Testis (tissue), 3 donors: ENCODE measurements around the gene RHOF. TPM values are rescaled to one million over a fixed set of nuclear protein-coding genes. Genes with fewer than 3 reads are reported as not detected.

Experiments used
- DNase-seq: peaks from one replicate; pipeline ENCODE4 v3.0.0-alpha.2; 2019
- H3K27ac ChIP-seq, 2 donors: fragments of 200-600 bp; sonication (generic); one replicate each; pipeline ENCODE4 v1.5.1; 2019
- H3K27me3 ChIP-seq: fragments of 200-600 bp; sonication (generic); one replicate; pipeline ENCODE4 v1.5.1; 2019
- H3K36me3 ChIP-seq: fragments of 200-600 bp; sonication (generic); one replicate; pipeline ENCODE4 v1.5.1; 2017; ENCODE audit warnings: low read depth; ENCODE audit errors: missing control alignments
- H3K4me1 ChIP-seq: fragments of 200-600 bp; sonication (generic); one replicate; pipeline ENCODE4 v1.5.1; 2019
- H3K4me3 ChIP-seq, 2 donors: fragments of 200-600 bp; sonication (generic); one replicate each; pipeline ENCODE4 v1.5.1; 2017 to 2019
- H3K9me3 ChIP-seq: fragments of 200-600 bp; sonication (generic); one replicate; pipeline ENCODE4 v1.5.1; 2017
- CTCF ChIP-seq, 3 experiments: fragments of 450-650 bp in 2 of 3; fragments of 200-600 bp in 1 of 3; sonication (generic) in 1 of 3; IDR thresholded peaks; one replicate each; pipeline ENCODE4 v1.5.1; 2016 to 2019; ENCODE audit warnings: antibody characterized with exemption in 3 of 3, mild to moderate bottlenecking in 2 of 3, moderate library complexity in 1 of 3
- POLR2A ChIP-seq: fragments of 450-650 bp; IDR thresholded peaks from one replicate; pipeline ENCODE4 v1.6.1; 2017; ENCODE audit warnings: antibody characterized with exemption, mild to moderate bottlenecking, moderate library complexity
- WGBS, 2 donors: methylation state at CpG; one replicate each; pipeline ENCODE4 v1.1.5; 2018; 5-methylcytosine and 5-hydroxymethylcytosine counted together
- intact Hi-C: fragments of 100-400 bp; cut with DNase I; formaldehyde crosslinking; loops from one replicate; pipeline ENCODE4 v1.15.1; 2023; ENCODE audit warnings: low total_unique reads
- polyA plus RNA-seq: library from polyadenylated mRNA; stranded (reverse); fragments of 350-450 nt; fragmentation: Illumina TruSeq; extraction: RNeasy Lipid Tissue Mini Kit (QIAGEN cat#74804); gene quantifications from one replicate; pipeline ENCODE4 v1.2.3, GENCODE V29; 2014; ENCODE audit warnings: low read depth, low replicate concordance; ENCODE audit not compliant: insufficient read depth
- total RNA-seq, 2 donors: library from RNA; depleted of rRNA; stranded (reverse); fragments of >200 nt; gene quantifications; one replicate each; pipeline ENCODE4 v1.2.3, GENCODE V29; 2016

Gene RHOF
- total and polyA plus RNA-seq, 3 donors from 2014 or later, result 16.9 to 20.5 (median 18.0) TPM

- peak; percentile 65 for DNase-seq
- Histone ChIP-seq H3K9me3 (no peaks in the 10 kb centered on the region), H3K27me3 (no peaks in the 10 kb centered on the region), H3K4me1 (peaks cover 33% of the 10 kb centered on the region), H3K4me3 (peak overlapping the region in 1 of 2 donors; percentile 74), H3K27ac (no peak overlapping the region), H3K36me3 (no peaks in the 10 kb centered on the region)
- no peak for TF ChIP-seq CTCF (IDR thresholded peaks at IDR 0.05)
- TF ChIP-seq POLR2A, result no peak
- WGBS, 2 donors, result 19 to 21% methylated on average over 25 of the region's 25 CpGs
- intact Hi-C loops, result no loop called here
Measured at GRCh38 chr12:121812921-121813896, 19.7 kb upstream of the RHOF start.

- Histone ChIP-seq H3K27me3 (no peaks in the 10 kb centered on the region), H3K9me3 (no peaks in the 10 kb centered on the region), H3K4me3 (peak overlapping the region; percentile 50 to 74), H3K4me1 (peaks cover 33% of the 10 kb centered on the region), H3K36me3 (no peaks in the 10 kb centered on the region), H3K27ac (peak overlapping the region; percentile 63 to 64)
- DNase-seq, result peak; percentile 82
- no peak for TF ChIP-seq CTCF (IDR thresholded peaks at IDR 0.05)
- TF ChIP-seq POLR2A, result no peak
- intact Hi-C loops, result no loop called here
- 8 to 19% methylated on average over 11 to 24 of the region's 26 CpGs for WGBS, 2 donors
Measured at GRCh38 chr12:121812320-121812871, 18.9 kb upstream of the RHOF start.

- peak; percentile 68 for DNase-seq
- no peaks in the 10 kb centered on the region for H3K27me3 ChIP-seq
- WGBS, 2 donors, result 4 to 6% methylated on average over 18 to 40 of the region's 46 CpGs
- H3K9me3 ChIP-seq, result no peaks in the 10 kb centered on the region
- TF ChIP-seq CTCF (IDR thresholded peaks at IDR 0.05) (peak; percentile 95 to 100 (median 98)), POLR2A (no peak)
- intact Hi-C loops, result loop anchor here (2.0 kb wide), 1 partner anchor 17 kb away; no protein-coding TSS in a partner anchor
- H3K4me3 ChIP-seq, result peak overlapping the region; percentile 50 to 74
- H3K27ac ChIP-seq, result peak overlapping the region; percentile 63 to 64
- H3K4me1 ChIP-seq, result peaks cover 34% of the 10 kb centered on the region
- no peaks in the 10 kb centered on the region for H3K36me3 ChIP-seq
Measured at GRCh38 chr12:121811434-121812319, 18.2 kb upstream of the RHOF start.

GRCh38 chr12:121810833-121811433 is 17.4 kb upstream of the RHOF start:
- Histone ChIP-seq H3K4me3 (peak overlapping the region in 1 of 2 donors; percentile 74), H3K36me3 (no peaks in the 10 kb centered on the region), H3K27ac (peak overlapping the region in 1 of 2 donors; percentile 64), H3K9me3 (no peaks in the 10 kb centered on the region), H3K27me3 (no peaks in the 10 kb centered on the region), H3K4me1 (peaks cover 41% of the 10 kb centered on the region)
- TF ChIP-seq CTCF (IDR thresholded peaks at IDR 0.05) (no peak), POLR2A (no peak)
- intact Hi-C loops, result loop anchor here (2.0 kb wide), 1 partner anchor 16 kb away; no protein-coding TSS in a partner anchor
- no peak for DNase-seq
- WGBS, 2 donors, result 57 to 66% methylated on average over 6 of the region's 6 CpGs
